Activated T-cell treated with anti-CD3 and anti-CD28 coated beads for 4 hours (primary cell): Measurements from ENCODE around the gene LRRC17.
"Not testable (repeated sequence)": the region's sequence is repeated elsewhere in the genome, so short reads cannot be mapped to it uniquely, and the experiment has no call there.

ENCODE experiments used
- DNase-seq: peaks from one replicate; pipeline ENCODE4 v3.0.0-alpha.2; 2020

The LRRC17 gene

GRCh38 chr7:102897856-102898531 lies 14.8 kb upstream of the LRRC17 start:
- DNase-seq: no peak

DNA sequence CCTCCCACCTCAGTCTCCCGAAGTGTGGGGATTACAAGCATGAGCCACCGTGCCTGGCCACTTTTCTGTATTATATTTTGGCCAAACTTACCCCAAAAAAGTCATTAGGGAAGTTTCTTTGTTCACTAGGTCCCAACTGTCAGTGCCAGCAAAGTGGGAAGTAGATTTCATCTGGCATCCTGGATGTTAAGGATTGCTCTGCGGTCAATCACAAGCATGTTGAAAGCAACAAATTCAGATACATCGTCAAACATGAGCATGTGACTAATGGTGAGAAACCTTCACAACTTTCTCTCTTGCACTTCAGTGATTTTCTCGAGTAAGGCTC lies 14.3 kb upstream of the LRRC17 start:
- DNase-seq: no peak

DNA sequence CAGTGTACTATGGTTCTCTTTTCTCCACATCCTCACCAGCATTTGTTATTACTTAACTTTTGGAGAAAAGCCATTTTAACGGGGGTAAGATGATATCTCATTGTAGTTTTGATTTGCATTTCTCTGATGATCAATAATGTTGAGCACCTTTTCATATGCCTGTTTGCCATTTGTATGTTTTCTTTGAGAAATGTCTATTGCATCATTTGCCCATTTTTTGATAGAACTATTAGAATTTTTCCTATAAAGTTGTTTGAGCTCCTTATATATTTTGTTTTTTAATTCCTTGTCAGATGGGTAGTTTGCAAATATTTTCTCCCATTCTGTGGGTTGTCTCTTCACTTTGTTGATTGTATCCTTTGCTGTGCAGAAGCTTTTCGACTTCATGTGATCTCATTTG lies 10.7 kb upstream of the LRRC17 start:
- not testable (repeated sequence) for DNase-seq

DNA sequence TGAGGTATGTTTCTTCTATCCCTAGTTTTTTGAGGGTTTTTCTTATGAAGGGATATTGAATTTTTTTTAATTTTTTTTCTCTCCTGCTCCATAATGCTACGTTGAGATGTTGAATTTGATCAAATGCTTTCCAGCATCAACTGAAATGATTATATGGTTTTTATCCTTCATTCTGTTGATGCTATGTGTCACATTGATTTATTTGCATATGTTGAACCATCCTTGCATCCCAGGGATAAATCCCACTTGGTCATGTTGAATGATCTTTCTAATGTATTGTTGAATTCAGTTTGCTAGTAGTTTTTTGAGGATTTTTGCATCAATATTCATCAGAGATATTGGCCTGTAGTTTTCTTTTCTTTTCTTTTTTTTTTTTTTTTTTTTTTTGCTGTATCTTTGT lies 9.2 kb upstream of the LRRC17 start:
- not testable (repeated sequence) for DNase-seq

DNA sequence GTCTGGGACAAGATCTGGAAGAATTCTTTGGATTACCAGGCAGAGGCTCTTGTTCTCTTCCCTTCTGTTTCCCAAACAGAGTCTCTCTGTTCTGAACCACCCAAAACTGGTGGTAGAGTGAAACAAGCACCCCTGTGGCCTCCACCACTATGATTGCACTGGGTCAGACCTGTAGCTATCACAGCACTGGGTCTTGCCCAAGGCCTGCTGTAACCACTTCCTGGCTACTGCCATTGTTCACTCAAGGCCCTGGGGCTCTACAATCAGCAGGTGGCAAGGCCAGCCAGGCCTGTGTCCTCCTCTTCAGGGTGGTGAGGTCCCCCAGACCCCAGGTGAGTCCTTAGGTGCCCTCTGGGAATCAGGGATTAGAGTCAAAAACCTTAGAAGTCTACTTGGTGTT lies 4.1 kb upstream of the LRRC17 start:
- no peak for DNase-seq

GRCh38 chr7:102913826-102914225 lies 1.0 kb downstream of the LRRC17 start:
- DNase-seq: no peak

- no peak for DNase-seq
These were observed 1.8 kb downstream of the LRRC17 start for GRCh38 chr7:102914585-102914984.

DNA sequence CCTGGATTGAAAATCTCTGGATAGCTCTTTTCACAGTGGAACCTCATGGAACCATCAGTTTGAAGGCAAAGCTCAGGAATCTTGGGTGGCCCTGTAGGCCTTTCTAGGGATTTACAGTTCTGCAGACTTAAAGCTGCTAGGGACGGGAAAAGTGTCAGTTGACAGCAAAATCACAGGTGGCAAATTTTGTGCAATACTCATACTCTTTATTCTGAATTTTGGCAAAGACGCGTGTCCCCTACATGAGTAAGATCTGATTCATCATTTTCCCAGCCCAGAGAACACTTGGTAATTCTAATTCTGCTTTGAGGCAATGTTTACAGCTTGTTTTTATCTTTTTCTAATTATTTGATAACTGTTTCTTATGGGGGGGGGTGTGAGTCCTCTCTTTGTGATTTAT lies 3.6 kb downstream of the LRRC17 start:
- no peak for DNase-seq

DNA sequence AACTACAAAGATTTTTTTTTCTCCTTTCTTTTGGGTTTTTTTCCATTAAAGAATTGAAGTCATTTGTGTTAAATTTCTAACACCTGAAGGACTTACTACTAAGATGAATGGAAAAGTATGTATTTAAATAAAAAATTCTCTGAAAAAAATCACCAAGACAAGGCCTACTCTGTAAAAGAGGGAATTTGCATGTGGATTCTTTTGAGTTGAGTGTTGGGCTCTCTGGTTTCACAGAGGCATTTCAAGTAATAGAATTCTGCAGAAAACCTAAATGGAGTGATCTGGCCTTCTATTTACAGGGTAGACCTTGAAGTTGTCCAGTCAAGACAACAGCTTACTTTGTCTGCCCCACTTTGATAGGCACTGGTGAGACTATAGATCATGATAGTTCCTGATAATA lies 4.1 kb downstream of the LRRC17 start:
- no peak for DNase-seq

DNA sequence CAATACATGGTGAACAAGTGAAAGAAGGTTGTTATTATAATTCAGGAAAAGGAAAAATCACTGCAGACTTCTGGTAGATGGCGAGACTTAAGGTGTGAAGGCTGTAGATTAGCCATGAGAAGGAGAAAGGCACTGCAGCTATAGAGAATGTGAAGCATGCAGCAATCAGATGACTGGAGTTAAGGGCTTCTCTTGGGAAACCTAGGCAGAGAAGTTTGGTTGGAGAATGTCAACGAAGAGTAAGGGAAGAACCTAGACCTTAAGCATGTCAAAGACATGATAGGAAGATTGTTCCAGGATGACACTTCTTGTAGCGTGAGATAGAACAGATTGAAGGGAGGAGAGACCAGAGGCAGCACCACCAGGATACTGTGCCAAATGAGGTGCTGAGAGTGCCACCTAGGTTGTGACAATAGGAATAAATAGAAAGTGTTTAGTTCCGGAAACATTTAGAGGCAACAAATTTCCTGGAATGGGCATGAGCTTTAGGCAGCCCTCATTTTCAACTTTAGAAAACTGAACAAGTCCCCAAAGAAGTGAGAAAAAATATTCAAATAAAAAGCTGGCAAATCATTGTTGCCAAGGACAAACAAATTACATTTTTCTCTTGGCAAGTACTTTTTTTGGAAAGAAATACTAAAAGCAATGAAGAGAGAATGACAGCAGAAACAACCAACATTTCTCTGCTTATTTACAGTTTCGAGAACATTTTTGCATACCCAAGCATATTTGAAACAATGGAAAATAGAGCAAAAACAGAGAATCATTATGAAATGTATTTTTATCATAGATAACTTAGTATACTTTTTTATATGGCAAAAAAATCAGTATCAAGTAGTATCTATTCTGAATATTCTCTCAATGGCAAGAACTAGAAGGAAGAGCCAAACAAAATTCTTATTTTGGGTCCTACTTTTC lies 4.9 kb downstream of the LRRC17 start:
- no peak for DNase-seq

DNA sequence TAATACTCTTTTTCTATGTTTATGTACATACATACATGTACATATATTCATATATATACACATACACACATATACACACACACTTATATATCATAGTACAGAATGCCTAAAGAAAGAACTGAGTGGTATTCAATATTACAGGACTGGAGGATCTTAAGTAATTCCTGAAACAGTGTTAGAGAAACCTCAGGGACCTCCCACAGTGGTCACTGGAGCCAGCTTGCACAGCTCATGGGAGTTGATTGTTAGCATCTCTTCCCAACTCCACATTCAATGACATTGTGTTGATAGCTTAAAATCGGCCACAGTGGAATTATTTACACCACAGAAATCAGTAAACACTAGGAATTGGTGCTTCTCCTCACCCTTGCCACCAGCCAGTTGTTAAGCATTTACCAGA lies 6.0 kb downstream of the LRRC17 start:
- no peak for DNase-seq

DNA sequence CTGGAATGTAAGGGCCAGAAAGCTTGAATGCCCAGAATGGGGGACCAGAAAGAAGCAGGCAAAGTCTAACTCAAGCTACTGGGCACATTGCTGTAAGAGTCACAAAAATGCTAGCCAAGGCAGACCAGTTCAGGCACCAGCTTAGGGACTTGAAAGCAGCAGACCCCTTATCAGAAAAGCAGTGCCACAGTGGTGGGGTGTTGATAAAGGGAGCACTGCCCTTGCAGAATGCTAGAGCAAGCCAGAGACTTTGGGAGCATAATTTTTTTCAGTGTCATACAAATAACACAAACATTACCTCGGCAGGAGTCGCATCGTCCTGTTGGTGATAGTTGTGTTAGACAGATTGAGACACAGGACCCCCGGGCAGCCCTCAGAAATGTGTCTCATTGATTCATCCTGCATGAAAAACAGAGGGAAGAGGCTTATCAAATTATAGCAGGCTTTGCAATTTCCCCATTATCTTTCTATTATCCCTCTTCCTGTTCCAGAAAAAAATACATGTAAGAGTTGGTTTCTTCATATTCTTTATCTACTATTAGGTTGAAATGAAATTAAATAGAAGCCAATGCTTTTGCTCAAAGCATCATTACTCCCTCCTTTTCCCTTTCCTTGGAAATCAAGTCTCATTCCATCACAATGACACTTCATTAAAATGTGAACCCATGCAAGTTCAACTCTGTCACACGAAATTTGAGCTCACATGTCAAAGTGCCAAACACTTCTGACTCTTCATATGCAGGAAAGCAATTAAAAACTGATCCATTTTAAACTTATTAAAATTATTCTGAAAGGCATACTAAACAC lies 13.4 kb downstream of the LRRC17 start:
- no peak for DNase-seq

- DNase-seq: no peak
These were observed 14.0 kb downstream of the LRRC17 start for GRCh38 chr7:102926783-102927140.

DNA sequence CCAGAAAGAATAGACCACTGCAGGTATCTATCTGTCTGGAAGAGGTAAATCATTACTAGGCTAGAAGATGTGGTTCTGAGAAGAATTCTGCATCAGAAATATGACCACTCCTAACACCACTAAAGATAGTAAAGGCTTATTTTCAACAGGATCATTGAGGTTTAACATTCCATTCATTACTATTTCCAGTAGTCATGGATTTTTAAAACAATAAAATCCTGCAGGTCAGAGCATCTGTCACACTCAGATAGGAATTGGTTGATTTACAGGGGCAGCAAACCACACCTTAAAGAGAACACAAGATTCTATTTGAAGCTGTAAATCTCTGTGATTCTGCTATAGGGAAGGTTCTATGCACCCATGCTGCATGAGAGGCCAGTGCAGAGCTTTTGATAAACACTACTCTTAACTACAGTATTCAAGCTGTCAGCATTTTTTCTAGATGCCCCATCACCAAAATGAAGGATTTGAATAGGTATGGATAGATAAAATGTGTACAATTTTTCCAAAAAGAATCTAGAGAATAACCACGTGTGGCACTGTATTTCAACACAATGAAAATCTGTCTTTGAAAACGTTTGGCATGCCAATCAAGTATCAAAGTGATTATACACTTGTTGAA lies 14.6 kb downstream of the LRRC17 start:
- DNase-seq: no peak

- DNase-seq: no peak
These were observed 19.0 kb downstream of the LRRC17 start for GRCh38 chr7:102931757-102932156.

DNA sequence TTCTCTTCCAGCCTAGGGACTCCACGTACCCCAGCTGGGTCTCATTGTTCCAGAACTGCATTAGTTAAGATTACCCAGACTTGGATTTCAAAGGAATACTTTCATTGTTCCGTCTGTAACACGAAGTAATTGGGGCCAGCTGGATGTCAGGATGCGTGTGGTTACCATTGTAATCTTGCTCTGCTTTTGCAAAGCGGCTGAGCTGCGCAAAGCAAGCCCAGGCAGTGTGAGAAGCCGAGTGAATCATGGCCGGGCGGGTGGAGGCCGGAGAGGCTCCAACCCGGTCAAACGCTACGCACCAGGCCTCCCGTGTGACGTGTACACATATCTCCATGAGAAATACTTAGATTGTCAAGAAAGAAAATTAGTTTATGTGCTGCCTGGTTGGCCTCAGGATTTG lies 21.0 kb downstream of the LRRC17 start:
- DNase-seq: no peak

GRCh38 chr7:102934239-102934638 lies 21.4 kb downstream of the LRRC17 start:
- DNase-seq: no peak

DNA sequence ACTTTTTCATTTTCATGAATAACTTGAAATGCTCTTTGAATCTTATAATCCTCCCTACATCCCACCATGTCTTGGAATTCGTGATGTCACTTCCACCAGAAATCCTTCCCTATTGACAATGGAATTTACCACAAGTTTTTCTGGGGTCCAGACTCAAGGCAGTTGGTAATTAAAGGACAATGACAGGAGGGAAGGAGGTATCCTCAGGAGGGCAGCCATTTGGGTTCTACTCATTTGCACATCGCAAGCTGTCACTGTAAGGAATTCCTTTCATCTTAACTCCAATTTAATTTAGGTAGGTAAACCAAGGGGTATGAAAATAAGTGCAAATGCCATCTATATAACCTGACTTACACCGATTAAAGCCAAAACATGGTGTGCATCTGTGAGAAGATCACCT lies 21.9 kb downstream of the LRRC17 start:
- DNase-seq: no peak

- no peak for DNase-seq
These were observed 22.8 kb downstream of the LRRC17 start for GRCh38 chr7:102935450-102936115.

DNA sequence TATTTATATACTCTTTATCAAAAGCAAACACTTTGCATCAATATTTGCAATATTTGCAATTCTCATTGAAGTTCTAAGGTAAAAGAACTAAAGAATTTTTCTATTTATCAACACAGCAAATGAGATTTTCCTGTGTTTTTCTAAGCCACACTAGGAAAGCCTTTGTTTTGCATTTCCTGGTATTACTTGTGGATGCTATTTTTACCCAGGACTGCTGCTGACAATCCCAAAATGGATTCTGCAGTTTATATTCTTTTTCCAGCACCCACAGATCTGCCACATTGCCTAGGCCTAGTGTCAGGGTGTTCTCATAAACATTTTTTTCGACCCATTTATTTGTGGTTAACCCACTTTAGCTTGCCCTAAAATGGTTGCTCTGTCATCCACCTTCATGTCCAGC lies 25.9 kb downstream of the LRRC17 start:
- DNase-seq: no peak

DNA sequence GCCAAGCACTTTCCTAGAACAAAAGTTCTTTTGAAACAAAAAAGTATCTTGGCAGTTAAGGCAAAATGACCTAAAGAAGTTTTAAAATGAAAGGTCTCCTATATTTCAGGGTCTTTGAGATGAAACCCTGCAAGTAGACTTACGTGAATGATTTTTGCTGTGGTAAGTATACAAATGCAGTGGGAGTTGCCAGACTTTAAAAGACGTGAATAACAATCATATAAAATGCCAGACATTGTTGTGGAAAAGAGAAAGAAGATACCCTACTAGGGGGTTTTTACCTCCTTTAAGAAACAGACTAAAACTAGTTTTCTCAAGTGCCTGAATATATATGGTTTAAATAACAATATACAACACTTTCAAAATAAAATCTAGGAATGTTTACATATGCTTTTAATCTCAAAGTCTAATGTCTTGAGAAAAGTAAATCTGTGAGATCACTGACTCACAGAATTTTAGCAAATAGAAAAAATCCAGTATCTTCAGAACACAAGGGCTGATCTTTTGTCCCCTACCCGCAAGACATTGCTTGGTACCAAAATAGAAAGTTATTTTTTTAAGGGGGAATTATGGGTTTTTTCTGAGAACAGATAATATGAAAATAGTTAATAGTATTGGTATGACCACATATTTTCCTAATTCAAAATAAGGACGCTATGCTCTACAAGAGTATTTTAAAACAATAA lies 29.5 kb downstream of the LRRC17 start:
- no peak for DNase-seq

GRCh38 chr7:102942868-102943267 lies 30.1 kb downstream of the LRRC17 start:
- no peak for DNase-seq
